CD4-positive, alpha-beta T cell treated with Interleukin-17A for 4 hours (primary cell): ENCODE measurements around the gene PSKH1.
"Not testable (repeated sequence)": the region's sequence is repeated elsewhere in the genome, so short reads cannot be mapped to it uniquely, and the experiment has no call there.

Experiments used
- DNase-seq: peaks from one replicate; pipeline ENCODE4 v3.0.0-alpha.2; 2020; ENCODE audit warnings: mixed read lengths

Gene PSKH1

DNA sequence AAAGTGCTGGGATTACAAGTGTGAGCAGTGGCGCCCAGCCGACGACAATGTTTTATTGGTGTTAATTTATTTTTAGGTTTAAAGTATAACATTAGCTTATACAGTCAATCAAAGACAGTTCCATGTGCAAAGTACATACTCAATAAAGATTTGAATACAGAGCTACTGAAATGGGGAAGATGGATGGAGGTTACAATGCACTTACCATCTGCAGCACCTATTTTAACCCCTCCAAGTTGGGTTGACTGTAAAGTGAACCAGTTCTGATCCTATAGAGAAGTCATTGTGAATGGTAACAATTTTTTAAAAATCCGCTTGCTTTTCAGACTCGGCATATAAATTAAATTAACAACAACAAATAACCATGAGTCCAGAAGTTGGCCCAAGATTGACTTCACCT lies 679 bp upstream of the PSKH1 start:
- no peak for DNase-seq

DNA sequence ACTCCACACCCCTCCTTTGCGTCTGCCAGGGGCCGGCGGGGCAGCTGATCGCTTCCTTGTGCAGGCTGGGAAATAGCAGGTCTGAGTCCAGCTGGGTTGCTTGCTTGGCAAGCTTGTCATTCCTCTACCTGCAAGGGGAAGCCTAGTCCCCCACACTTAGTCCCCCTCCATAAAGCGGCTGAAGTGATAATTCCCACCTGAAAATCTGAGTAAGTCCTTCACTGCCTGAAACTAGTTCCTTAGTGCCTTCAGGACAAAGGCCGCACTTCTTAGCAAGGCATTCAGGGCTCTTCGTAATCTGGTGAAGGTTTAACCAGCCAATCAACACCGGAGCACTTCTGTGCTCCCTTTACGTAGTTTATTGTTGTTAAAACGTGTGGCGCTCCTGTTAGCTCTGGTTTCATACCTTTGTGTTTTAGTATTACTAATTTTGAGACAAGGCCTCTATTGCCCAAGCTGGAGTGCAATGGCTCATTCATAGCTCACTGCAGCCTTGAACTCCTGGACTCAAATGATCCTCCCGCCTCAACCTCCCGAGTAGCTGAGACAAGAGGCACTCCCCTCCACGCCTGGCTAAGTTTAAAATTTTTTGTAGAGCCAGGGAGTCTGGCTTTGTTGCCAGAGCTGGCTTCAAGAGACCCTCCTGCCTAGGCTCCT lies 817 bp downstream of the PSKH1 start:
- DNase-seq, result no peak

DNA sequence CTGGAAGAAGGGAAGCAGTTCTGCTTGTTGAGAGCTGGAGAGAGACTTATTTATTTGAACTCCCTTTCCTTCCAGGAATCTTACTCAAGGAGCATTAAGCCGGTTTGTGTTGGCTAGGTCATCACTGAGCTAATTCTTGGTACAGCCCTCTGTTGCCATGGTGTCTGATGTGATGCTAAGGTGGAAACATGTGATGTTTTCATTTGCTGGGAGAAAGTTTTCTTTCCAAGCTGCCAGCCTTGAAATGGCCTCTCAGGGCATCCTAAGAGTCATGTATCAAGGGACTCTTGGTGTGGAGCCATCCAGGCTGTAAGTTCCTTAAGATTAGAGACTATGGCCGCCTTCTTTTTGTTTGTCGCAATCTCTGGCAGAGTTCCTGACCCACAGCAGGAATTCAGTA lies 4.2 kb downstream of the PSKH1 start:
- no peak for DNase-seq

DNA sequence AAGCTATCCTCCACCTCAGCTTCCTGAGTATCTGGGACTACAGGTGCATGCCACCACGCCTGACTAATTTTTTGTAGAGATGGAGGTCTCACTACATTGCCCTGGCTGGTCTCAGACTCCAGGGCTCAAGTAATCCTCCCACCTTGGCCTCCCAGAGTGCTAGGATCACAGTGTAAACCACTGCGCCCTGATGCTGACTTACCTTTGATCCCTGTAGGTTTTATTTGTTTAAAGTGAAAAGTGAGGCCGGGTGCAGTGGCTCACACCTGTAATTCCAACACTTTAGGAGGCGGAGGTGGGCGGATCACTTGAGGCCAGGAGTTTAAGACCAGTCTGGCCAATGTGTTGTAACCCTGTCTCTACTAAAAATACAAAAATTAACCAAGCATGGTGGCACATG lies 8.7 kb downstream of the PSKH1 start:
- no peak for DNase-seq

DNA sequence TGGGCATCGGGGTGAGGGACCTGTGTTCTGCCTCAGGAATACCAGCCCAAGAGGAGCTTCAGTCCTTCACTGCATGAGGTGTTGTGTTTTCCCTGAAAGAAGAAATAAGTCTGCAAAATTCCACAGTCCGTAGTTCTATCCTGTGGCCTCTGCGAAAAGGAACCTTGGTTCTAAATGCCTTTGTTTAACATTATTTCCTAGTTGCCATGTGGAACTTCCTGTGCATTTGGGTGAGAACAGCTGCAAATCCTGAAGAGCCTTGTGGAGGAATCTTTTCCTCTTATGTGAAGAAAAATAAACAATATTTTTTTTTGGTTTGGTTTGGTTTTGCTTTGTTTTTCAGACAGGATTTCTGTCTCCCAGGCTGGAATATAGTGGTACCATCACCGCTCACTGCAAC lies 9.8 kb downstream of the PSKH1 start:
- no peak for DNase-seq

DNA sequence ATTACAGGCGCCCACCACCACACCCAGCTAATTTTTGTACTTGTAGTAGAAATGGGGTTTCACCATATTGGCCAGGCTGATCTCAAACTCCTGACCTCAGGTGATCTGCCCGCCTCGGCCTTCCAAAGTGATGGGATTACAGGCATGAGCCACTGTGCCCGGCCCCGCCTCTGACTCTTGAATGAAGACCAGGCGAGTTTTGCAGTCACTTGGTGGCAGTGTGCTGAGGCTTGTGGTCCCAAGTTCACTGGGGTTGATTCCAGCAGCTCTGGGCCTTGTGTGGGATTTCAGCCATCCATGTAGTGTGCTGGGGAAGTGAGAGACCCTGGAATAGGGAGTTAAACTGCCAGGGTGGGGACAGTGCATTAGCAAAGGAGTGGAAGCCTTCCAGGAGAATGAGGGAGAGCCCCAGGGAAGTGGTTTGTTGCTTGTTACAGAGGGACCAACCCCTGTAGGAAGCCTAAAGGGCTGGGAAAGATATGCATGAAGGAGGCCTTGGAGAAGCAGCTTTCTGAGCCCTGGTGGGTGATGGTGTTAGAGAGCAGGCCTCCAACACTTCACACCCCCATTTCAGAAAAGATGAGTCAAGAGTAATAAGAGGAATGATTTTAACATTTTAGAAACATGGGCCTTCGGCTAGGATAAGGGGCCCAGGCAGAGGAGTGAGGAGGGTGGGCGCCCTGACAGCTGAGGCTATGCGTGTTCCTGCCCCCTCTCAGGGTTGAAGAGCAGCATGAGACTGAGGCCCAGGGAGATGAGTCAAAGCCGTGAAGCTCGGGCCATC lies 14.5 kb downstream of the PSKH1 start:
- no peak for DNase-seq

DNA sequence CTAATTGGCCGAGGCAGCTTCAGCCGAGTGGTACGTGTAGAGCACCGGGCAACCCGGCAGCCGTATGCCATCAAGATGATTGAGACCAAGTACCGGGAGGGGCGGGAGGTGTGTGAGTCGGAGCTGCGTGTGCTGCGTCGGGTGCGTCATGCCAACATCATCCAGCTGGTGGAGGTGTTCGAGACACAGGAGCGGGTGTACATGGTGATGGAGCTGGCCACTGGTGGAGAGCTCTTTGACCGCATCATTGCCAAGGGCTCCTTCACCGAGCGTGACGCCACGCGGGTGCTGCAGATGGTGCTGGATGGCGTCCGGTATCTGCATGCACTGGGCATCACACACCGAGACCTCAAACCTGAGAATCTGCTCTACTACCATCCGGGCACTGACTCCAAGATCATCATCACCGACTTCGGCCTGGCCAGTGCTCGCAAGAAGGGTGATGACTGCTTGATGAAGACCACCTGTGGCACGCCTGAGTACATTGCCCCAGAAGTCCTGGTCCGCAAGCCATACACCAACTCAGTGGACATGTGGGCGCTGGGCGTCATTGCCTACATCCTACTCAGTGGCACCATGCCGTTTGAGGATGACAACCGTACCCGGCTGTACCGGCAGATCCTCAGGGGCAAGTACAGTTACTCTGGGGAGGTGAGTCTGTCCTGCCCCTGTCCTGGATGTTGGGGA lies 16.1 kb downstream of the PSKH1 start:
- no peak for DNase-seq

DNA sequence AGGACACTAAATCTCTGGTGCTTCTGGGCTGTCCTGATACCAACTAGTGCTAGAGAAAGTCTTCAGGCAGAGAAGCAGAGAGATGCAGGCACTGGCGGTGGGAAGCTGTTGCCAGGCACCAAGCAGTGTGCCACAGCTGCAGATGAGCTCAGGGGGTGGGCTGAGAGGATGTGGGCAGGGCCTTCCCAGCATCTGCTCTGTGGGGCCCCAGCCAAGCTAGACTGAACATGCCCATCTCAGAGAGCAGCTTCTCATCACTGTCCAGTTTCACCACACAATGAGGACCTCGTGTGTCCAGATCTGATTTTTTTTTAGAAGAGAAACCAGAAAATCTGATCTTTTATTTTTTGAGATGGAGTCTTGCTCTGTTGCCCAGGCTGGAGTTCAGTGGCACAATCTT lies 17.1 kb downstream of the PSKH1 start:
- DNase-seq, result no peak

DNA sequence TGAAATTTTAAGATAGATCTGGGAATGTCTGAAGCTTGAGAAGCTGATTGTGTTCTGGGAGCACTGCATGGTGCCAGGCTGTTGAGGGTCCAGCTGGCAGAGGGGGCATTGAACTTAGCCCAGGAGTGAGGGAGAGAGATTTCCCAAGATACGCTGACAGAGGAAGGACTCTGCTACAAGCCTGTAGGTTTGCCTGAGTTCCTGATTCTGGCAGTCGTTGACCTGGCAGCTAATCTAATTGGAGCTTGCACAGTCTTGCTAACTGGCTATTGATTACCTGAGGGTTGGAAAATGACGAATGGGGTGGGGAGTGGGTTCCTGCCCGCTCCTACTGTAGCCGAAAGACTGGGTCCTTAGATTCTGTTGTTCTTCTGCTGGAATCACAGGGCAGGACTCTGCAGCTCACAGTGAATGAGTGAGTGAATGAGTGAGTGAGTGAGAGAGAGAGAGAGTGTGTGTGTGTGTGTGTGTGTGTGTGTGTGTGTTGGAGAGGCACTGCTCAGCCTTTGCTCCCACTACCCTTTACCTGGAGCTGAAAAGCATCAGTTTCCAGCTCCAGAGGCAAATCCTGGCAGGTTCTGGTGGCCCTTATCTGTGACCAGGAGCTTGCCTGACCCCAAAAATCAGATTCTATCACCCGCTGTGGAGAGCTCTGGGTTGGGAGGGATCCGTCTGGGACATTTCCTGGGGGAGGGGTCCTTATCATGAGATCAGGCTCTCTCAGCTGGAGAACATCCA lies 21.9 kb downstream of the PSKH1 start:
- DNase-seq, result no peak

DNA sequence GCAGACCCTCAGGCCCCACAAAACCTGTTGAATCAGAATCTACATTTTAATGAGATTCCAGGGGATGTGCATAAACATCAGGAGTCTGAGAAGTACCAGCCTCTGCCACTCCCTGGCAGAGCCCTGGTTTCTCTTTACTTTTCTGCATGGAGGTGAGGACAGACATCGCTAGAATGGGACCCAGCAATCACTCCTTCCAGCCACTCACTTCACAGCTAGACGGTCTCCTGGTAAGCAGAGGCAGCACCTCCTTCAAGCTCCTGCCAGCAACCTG lies 22.4 kb downstream of the PSKH1 start:
- not testable (repeated sequence) for DNase-seq

DNA sequence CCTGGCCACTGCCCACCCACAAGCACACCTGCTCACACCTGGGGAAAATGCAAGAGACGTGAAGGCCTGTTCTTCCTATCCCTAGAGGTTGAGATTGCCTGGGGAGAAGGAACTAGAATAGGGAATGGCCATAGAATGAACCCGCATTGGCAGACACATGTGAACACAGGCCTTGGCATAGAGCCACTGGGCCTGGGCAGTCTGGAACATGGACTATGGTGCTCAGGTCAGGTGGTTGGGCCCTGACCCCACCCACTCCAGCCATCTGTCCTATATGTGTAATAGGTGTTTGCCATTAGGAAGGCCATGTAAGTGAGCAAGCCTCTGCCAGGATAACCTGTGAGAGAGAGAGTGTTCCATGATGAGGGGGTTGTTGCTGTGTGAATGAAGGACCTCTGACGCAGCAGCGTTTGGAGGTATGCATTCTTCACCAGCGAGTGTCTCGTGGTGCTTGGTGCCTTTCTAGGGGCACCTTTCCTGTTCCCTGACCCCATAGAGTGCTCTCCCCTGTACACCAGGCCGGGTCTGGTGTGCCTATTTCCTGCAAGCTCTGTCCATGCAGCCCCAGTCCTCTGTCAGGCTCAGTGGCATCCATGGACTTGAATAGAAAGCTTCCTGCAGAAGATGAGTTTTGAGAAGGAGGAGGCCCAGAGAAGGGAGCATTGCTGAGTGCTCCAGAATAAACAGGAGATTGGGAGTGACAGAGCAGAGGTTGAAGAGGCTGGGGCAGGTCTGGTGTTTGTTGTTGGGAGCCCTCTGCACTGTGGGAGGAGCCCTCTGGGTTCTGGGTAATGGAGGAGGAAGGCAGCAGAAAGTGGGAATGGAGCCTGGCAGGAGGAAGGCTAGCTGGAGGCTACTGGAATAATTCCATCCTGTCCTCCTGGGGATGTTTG lies 23.0 kb downstream of the PSKH1 start:
- no peak for DNase-seq

DNA sequence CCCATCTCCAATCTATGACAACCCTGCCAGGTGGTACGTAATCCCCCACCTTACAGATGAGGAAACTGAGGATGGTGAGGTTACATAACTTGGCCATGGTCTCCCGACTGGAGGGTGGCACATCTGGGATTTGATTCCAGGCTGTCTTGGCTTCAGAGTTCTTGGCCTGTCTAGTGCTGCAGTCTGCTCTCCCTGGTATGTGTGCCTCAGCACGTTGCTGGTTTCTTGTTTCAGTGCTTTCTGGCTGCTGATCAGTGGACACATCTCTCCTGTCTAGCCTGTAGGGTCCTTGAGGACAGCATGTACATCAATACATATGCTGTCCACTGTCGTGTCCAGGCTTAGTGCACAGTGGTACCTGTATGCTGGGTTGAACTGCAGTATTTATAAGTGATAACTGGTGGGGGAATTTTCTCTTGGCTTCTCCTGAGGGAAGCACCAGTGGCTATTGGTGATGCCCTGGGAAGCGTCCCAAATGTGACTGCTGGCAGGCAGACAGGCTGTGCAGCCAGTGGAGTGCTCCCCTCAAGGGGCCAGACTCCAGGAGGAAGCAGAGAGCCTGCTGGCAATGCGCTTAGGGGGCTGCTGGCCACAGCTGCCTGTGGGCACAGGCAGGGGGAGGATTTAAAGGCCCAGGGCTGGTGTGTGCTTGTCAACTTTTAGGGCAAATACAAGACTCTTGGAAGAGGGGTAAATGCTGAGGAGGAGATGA lies 24.2 kb downstream of the PSKH1 start:
- DNase-seq, result no peak

DNA sequence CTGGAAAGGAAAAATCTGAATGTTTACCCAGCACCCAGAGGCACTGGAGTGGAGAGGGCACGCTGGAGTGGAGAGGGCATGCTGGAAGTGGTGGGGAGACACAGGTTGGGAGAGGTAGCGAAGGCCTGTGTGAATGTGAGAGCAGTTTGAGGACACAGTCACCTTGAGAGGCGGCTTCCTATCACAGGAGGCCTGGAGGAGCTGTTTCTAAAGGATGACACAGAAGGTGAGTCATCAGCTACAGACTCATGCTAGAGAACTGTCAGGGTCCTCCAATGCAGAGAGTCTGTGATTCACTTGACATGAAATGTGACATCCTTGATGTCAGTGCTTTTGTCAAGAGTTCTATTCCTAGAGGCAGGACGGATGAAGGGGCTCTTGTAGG lies 24.8 kb downstream of the PSKH1 start:
- DNase-seq, result peak; percentile 50

DNA sequence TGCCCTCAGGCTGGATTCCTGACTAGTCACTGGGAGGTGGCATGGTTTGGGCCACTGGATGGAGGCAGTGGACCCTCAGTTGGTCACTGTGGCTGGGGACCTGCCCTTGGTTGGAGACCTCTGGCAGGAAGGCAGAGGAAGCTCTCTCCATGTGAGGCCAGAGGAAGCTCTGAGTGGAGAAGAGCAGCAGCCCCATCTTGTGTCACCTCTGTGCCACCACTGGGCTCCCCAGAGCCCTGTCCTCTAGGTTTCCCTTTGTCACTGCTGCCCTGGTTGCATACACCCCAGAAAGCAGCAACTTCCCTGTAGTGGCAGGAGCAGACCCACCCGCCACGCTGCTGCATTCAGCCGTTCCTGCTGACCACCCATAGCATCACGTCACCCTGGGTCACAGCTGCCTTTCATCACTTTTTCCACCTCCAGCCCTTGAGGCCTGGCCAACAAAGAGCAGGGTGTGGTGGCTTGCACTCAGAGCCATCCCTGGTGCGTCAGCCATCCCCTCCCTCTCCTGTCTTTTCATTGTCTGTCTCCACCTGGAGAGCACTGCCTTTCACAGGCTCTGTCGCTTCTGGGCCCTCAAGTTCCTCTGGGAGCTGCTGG lies 26.7 kb downstream of the PSKH1 start:
- no peak for DNase-seq

DNA sequence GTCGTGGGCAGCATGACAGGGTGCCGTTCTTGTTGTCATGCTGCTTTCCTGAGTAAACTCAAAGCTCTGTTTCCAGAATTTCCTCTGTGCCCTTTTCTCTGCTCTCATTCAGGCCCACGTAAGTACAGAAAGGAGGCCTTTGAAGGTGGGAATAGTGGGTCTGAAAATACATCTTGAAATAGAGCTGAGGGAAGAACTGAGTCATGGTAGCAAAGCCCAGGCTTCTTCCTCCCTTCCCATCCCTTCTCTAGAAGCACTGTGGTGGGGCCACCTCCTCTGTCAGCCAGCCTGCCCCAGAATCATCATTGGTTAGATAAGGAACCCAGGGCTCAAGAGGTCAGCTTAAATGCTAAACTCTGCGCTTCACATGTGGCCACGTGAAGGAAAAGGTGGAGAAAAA lies 29.2 kb downstream of the PSKH1 start:
- no peak for DNase-seq

DNA sequence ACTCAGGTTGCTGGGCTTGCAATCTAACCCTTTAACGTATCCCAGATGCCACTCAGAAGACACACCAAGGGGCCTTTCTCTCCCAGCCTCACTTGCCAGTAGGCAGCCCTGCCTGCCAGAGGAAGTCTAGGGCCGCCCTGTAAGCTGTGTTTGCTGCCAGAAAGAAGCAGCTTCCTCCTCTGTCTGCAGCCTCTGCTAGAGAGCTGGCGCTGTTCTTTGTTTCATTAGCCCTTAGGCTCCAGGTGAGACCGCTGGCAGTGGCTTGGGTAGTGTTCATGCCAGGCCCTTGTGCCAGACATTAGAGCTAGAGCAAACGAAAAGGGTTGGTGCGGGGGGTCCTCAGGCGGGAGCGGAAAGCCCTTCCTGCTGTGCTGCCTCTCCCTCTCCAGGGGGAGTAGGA lies 29.7 kb downstream of the PSKH1 start:
- no peak for DNase-seq

DNA sequence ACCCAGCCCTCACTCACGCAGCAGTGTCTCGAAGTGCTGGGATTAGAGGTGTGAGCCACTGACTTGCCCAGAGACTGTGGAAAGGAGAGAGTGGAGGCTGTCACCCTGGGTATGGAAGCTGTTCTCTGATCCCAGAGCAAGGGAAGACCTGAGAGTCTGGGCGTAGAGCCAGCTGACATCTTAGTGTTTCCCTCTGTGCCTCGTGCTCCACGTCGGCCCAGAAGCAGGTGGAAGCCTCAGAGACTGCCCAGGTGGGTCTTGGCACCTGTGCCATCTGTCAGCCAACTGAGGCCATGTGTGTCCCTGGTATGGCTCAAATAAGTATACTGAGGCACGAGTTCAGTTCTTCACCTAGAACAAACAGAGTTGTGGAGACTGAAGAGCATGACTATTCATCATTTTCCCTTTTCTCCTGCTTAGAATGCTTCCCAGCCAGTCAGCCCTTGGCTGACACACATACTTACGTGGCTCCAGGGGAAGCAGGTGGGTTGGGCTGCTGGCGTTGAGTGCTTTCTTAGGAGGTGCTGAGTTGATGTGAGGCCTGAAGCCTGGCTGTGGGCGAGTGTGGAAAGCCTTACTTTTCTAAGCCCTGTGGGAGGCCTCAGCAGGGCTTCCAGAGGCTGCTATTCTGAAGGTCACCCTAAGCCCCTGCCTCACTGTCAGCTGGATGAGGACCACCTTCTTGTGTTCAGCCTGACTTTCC lies 30.5 kb downstream of the PSKH1 start:
- DNase-seq, result no peak

DNA sequence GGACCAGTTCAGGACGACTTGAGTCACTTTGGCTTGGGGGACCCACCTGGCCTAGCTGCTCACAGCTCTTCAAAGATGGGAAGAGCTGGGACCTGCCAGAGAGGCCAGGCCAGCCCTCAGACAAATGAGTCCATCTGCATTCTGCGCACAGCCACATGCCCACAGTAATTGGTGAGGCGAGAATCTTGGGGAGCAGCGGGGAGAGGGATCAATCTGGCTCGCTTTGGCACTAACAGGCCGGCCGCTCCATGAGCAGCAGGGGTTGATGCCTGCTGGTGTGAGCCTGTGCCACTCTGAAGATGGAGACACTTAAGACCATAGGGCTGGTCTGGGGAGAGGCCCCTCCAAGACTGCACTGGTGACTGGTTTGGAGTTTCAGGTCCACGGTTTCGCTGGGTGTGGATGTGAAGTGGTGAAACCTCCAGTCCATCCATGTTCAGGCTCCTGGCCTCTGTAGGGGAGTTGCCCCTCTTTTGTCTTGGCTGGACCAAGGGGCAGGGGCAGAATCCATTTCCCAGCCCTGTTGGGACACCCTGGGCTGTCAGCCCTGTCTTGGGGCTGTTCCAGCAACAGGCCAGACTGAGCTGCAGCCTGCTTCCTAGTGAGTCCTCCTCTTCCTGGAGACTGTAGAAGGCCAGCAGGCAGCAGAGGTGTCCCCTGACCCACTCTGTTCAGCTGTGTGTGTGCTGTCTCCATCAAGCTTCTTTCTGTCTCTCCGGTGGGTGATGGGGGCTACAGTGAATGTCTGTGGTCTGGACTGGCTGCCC lies 31.3 kb downstream of the PSKH1 start:
- DNase-seq, result no peak

DNA sequence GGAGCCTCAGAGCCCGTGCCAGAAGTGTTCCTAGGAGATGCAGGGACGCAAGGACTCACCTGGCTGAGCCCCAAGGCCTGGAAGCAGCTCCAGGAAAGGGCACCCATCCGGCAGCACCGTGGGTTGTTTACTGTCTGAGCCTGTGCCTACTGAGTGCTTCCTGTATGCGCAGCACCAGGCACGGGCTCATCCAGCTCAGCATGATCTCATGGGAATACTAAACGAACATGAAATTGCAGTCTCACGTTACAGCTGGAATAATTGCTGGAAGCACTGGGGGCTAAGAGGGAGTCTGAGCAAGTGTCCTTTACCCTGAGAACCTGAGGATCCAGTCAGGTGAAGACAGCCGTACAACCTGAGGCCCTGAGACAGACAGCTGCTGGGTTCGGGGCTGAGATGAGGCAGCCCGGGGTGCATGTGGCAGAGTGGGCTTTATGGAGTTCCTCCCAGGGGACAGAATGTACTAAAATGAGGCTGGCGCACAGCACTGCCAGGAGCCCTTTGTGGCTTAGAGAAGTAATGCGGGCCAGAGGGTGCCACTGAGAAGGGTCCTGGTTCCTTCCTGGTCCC lies 33.2 kb downstream of the PSKH1 start:
- DNase-seq, result no peak
